NCI-H2227 (cell line): ENCODE measurements around the gene PAM.

Experiments used
- DNase-seq: peaks from one replicate; lab custom pipeline; 2025; ENCODE audit not compliant: unreplicated experiment; lab: John Stamatoyannopoulos, UW

PAM gene

DNA sequence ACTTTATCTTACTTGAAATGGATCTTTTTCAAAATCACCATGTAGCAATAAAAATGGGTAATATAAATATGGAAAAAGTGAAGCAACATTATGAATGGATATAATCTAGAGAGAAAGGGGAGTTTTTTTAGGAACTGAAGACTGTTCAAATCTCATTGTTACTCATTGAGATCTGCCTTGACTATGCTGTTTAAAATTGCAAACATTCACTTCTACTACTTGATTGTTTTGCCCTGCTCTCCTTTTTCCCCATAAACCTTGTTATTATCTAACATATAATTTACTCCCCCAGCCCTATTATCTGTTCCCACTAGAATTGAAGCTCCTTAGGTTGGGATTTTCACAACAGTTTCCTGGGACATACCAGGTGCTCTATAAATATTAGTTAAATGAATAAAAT lies 22.0 kb downstream of the PAM start:
- peak; percentile 77 for DNase-seq

DNA sequence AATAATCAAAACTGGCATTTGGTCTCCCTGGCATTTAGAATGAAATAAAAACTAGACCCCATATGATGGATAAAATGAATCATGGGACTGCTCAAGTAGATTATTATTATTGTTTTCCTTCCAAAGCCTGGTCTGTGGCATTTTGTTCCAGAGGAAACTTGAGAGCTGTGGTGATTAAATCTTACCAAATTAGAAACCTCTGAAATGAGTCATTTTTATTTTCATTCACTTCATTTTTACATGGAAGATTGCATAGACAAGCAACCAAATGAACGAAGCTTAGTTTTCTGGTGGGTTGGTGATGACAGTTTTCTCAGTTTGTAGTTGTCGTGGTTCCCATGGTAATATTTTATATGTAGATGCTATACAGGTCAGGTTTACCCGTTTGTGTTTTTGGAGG lies 23.4 kb downstream of the PAM start:
- no peak for DNase-seq

DNA sequence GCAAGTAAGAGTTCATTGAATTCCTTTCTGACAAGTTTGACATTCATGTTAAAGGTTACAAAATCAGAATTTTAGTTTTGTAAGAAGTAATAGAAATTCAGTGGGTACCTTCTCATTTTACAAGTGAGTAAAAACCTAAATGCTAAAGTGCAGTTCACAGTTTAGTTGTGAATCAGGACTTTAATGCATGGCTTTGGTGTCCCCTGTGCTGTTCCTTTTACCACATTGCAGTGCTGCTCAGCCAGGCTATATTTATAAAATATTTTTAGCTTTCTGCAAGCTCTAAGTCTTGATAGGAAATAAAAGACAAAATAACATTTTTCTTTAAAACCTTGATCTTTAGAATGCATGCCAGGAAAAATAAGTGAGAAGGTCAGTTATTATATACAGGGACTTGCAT lies 26.3 kb downstream of the PAM start:
- DNase-seq = no peak

DNA sequence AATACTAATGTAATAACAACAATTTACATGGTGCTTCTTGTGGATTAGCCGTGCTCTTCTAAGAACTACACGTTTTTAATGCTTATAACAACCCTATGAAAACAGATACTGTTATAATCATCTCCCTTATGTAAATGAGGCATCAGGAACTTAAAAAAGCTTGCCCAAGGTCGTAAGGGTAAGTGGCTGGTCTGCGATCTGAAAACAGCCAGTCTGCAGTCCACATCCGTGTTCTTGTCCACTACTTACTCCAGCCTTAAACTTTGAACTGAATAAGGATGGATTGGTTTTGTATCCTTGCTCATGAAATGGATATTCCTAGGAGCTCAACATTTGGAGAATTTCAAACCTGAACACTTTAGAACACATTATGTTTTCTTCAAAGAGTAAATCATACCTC lies 26.7 kb downstream of the PAM start:
- no peak for DNase-seq

DNA sequence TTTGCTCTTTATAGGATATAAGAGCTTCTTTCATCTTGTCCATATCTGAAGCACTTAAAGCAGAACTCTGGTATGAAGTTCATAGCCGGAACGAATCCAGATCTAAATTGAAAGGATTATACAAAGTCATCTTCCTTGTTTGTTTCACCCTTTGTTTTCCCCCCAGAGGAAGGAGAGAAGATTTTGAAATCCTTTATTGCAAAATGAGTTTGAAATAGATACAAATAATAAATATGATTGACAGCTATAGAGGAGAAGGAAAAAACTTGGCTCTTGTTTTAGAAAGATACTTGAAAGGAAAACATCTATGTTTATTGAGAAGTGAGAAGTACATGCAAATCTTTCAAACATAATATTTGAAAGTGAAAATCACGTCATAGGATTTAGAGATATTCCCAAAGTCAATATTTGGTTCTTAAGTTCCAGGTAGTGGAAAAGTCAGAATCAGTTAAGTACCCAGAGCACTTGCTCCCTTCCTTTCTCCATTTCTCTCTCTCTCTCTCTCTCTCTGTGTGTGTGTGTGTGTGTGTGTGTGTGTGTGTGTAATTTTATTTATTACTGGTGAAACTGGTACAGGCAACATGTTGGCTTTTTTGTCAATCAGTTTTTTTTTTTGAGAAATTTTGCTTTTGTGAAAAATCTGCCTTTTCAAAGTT lies 27.2 kb downstream of the PAM start:
- no peak for DNase-seq

DNA sequence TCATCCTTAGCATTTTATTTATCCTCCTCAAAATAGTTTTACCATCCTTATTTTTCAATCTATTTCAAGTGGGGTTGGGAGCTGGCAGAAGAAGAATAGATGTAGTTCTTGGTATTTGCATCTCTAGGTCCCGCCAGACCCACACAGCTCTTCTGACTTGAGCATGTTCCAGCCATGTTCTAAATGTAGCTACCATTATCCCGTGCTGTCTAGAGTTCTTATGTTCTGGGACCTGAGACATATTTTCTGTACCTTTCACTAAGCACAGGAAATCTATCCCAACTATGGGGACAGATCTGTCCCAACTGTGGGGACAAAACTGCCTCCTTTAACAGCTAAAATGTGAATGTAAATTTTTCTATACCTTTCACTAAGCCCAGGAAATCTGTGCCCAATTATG lies 32.0 kb downstream of the PAM start:
- no peak for DNase-seq

DNA sequence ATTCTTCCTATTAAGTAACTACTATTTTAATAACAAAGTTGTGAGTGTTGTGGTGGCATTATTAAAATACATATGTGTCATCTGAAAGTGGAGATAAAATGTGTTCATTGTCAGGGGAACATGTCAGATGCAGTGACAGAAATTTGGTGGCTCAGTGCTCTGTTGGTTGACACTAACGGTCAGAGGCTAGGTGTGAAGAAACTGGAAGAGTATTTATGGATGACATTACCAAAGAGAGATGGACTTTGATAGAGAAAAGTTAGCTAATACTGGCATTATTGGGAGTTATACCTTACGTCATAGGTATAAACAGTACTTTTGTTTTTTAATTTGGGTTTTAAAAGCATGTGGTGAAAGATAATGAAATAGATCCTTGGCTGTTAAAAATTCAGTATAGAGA lies 33.7 kb downstream of the PAM start:
- no peak for DNase-seq

DNA sequence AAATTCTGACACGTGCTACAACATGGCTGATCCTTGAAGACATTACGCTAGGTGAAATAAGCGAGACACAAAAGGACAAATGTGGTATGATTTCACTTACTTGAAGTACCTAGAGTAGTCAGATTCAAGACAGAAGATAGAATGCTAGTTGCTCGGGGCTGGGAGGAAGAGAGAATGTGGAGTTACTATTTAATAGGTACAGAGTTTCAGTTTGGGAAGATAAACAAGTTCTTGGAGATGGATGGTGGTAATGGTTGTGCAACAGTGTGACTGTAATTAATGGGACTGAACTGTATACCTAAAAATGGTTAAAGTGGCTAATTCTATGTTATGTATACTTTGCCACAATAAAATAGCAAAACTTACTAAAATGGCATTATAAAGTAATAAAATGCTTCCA lies 34.4 kb downstream of the PAM start:
- no peak for DNase-seq

DNA sequence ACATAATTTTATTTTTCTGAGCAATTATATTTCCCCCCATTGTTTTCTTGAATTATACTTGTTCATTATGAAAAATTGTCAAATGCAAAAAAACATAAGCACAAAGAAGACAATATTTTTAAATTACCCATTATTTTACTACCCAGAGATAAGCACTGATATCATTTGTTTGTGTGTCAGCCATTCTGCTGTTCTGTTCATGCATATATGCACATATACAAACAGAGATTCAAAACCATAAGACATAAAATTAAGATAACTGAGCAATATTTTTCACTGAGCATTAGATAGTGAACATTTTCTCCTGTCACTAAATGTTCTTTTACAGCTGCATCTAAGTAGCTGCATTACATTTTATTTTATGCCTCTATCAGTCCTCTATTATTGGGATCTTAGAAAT lies 35.6 kb downstream of the PAM start:
- no peak for DNase-seq

DNA sequence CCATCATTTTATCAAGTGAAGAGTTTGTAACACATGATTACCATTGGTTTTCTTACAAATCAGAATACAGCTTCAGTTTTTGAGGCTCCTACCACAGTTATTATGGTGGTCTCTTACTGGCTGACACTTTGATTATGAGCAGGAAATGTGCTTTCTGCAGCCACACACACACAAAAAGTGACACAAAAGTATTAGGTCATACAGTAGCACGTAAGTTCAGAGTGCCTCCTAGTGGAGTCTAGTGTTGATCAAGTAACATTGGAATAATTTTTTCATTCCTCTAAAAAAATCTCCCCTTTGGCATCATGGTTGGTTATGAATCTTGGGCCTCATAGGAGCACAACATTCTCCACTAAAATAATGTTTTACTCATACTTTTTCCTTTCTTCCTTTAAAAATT lies 37.6 kb downstream of the PAM start:
- DNase-seq = no peak

DNA sequence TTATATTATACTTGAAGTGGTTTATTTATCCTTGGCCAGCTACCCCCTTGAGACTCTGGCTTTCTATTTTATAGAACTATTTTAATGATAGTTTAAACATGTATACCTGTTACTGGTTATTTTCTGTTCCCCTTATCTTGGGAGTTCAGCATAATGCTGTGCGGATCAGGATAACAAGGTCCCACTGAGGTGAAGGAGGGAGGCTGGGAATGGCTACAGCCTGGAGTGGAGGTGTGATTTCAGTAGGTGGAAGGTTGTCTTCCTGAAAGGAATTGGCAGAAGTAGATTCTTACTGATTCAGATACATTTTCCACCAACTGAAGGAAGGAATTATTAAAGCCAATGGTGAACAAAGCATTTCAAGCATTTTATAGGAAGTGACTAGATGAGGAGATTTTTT lies 38.9 kb downstream of the PAM start:
- no peak for DNase-seq

DNA sequence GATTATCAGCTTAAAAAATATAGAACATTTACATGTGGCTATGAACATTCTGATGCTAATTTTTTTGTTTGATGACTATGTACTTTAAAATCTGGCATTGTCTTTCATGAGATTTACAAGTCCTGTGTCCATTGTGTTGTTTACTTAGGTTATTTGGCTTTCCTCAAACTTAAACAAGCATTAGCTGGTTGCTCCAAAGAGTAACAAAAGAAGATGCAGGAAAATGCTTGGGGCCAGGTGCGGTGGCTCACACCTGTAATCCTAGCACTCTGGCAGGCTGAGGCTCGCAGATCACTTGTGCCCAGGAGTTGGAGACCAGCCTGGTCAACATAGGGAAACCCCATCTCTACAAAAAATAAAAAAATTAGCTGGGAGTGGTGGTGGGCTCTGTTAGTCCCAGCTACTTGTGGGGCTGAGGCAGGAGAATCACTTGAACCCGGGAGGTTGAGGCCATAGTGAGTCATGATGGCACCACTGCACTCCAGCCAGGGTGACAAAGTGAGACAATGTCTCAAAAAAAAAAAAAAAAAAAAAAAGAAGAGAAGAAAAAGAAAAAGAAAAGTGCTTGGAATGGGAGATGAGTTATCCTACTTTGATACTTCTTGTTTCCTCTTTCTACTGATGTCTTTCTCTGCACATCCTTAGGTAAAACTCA lies 39.7 kb downstream of the PAM start:
- no peak for DNase-seq

DNA sequence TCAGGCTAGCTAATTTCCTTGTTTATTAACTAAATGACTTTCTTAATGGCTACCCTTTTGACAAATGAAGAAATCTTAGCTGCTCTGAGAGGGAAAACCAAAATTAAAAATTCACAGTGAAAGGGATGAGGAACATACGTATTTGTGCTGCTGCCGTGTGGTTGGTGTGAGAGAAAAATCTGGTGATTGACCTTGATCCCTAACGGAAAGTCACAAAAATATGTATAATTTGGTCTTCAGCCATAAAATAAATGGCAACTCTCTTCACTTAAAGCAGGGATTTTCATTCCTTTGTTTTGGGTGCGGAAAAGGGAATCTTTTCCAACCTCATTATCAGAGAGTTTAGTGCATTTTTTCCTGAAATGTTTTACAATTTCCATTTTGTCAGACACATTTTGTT lies 40.4 kb downstream of the PAM start:
- no peak for DNase-seq

DNA sequence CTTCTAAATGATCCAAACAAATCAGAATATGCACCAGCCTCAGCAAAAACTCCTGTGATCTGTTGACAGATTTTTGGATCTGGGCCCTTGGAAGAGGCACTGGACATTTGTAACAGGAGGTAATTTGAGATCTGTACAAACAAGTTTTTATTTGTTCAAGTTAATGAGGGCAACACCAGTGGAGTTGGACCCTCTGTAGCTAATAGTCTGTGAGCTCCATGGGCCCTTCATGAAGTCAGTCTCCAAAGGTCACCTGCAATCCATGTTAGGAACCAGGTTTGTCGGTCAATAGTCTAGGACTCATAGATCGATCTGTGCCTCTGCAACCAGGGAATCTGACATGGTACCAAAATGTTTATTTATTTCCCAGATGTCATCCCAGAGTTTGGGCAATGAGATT lies 40.9 kb downstream of the PAM start:
- no peak for DNase-seq

DNA sequence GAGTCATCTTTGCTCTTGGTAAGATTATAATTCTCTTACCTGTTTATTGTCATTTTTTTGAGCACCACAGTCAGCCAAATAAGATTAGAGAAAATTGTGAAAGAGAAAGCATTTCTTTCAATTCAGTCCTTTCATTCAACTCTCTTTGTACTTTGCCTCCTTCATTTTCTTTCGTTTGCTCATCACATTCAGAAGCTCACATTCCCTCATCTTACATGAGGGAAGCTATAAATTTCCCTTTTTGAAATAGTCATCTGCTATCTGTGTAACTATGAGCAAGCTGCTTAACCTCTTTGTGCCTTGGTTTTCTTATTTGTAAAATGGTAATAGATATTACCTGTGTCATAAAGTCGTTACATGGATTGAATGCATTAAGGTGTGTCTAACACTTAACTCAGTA lies 41.4 kb downstream of the PAM start:
- no peak for DNase-seq

DNA sequence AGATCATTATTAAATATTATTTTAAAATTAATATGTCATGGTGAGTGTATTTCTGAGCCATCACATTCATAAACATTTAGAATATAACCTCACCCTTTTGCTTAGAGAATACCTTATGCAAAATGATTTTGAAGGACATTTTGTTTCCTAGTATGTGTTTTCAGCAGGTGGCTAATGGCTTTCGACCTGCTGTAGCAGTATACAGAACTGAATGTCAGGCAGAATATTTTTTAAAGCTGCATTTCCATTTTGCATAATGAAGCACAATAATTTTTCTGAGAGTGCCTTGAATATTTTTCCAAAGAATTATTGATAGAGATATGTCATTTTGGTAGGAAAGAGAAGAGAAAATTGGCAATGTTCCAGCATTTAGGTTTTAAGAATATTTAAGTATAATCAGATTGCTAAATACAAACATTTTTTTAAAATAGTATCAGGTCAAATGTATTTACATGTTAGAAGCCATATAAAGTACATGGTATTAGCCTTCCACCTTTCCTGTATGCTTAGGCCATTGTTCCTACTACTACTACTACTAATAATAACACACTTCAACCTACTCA lies 42.3 kb downstream of the PAM start:
- DNase-seq = no peak

DNA sequence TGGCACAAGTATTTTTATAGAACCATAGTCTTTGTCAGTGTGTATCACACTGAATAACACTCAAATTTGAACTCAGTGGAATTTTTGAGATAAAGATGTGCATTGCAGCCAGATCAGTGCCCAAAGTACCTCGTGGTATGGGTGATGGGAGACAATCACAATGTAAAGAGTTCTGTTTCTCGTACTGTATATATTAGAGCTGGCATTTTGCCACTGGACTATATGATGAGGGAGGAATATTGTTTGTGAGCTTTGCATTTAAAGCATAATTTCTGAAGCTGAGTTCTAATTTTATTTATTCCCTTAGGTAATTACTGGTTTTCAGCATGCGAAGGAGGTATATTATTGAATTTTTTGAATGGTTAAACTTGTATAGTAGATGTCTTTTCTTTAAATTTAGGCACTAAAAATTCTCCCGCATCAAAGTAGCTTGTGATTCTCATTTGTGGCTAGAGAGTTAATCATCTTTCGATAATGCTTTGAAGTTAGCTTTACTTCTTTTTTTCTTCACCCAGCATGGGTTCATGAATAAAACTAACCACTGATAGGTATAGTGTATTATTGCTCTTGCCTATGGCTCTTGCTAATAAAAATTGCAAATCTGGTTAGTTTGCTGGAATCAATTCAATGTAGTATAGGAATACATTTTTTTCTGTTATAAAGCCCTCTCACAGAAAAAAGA lies 43.1 kb downstream of the PAM start:
- no peak for DNase-seq

DNA sequence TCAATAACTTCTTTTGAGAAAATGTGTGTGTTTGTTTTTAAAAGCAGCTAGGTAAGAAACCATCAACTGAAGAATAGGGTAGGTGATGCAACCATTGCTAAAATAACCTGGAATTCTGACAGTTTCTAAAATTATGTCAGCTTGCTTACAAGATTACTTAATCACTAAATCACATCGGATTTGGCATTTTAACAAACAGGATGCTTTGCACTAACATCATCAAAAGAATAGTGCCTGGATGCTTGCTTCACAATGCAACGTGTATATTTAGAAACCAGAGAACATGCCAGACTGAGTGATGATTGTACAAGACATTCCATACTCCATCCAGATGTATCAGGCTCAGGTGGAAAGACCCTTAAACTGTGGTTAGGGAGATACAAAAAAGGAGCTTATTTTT lies 43.9 kb downstream of the PAM start:
- no peak for DNase-seq

DNA sequence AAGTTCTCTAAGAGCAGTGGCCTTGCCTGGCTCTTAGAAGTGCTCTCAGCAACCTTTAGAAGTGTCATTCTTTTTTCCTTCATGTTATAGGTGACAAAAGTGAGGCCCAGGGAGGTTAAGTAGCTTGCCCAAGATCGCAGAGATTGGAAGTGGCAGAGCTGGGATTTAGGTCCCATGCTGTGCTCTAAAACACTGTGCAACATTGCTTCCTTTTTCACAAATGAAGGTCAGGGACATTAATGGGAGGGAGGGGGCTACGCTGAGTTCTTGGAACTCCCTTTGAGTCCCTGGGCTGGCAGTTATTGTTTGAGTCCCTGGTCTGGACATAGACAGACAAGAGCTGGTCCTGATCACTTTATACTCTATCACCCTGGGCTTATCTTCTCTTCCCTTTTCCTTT lies 45.3 kb downstream of the PAM start:
- peak; percentile 17 for DNase-seq

DNA sequence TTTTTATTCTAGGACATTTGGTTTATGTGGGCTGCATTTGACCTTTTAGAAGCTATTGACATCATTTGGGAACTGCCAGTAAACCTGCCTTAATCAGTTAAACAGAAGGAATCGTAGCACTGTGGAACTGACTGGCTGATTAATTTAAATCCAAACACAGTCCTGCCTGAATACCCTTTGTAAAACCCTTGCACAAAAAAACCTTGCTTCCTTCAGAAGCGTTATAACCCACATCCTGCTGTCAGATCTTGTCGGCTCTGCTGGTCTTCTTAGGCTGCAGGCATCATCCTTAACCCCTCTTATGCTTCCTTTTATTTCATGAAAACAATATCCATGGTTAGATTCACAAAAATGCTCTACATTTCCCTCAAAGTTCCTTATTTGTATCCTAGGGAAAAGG lies 46.3 kb downstream of the PAM start:
- no peak for DNase-seq

DNA sequence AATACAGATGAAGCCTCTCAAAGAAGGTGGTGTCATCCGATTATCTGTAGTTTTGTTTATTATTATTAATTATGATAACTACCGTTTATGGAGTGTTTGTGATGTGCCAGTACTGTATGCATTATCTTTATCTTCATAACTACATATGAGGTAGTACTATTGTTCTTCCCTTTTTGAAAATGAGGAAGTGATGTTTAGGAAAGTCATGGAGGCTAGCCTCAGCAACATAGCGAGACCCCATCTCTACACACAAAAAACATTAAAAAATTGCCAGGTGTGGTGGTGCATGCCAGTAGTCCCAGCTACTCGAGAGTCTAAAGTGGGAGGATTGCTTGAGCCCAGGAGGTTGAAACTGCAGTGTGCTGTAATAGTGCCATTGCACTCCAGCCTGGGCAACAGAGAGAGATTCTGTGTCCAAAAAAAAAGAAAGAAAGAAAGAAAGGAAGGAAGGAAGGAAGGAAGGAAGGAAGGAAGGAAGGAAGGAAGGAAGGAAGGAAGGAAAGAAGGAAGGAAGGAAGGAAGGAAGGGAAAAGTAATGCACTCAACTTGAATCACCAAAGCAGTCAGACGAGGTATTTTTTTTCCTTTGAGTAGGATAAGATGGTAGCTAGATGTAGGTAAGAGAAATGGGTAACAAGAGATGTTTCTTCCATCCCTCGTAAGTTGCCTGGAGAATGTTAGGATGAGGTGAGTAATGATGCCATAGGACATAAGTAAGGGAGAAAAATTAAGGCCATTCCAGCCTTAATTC lies 47.8 kb downstream of the PAM start:
- no peak for DNase-seq
